ENCODE measurements around the gene SIRT3.
A peak's percentile ranks its signal among the peaks of the same experiment; 100 is the strongest.

Gene SIRT3

DNA sequence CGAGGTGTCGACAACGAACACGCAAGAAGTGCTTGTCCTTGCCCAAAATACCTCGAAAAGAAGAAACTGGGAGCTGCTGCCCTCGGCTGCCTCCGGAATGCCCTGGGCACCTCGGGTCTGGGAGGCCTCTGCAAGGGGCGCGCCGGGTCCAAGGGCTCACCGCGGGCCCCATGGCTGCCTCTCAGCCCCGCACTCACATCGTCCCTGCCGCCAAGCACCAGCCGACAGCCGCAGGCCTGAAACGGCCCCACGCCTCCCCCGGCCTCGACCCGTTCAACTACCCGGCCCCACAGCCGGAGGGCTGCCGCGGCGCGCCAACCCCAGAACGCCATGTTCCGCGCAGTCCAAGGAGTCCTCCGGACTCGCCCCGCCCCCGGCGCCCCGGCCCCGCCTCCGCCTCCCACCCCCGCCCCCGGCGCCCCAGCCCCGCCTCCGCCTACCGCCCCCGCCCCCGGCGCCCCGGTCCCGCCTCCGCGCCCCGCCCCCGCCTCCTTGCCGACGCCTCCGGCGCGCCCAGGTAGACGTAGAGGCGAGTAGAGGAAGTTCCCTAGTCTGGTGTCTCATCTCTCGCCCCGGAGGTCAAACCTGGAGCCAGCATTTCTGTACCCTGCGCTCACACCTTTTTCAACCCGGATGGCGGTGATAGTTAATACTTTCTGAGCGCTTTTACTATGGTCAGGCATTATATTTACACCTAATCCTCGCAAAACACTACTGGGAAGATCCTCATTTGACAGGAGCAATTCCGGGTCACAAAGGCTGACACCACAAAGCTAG lies at the start of gene SIRT3:
SIRT3 (minus strand) TSS at position 346 of the 777 bp plus-strand sequence; CDS start at position 332, 14 bp downstream.
- peak; percentile 49 for DNase-seq

DNA sequence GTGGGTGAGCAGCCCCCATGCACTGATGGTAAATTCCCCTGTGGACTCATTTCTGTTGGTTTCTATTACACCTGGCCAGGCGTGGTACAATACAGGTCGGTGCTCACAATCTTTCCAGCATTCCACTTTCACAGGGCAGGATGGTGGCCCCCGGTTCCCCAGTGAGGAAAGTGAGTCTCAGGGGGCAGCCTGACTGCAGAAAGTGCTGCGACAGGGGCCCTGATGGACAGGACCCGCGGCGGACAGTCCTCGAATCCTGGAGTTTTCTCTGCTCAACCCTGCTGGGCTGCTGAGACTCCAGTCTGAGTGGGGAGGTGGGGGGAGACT lies 49.7 kb upstream of the SIRT3 start:
- no peak for DNase-seq

DNA sequence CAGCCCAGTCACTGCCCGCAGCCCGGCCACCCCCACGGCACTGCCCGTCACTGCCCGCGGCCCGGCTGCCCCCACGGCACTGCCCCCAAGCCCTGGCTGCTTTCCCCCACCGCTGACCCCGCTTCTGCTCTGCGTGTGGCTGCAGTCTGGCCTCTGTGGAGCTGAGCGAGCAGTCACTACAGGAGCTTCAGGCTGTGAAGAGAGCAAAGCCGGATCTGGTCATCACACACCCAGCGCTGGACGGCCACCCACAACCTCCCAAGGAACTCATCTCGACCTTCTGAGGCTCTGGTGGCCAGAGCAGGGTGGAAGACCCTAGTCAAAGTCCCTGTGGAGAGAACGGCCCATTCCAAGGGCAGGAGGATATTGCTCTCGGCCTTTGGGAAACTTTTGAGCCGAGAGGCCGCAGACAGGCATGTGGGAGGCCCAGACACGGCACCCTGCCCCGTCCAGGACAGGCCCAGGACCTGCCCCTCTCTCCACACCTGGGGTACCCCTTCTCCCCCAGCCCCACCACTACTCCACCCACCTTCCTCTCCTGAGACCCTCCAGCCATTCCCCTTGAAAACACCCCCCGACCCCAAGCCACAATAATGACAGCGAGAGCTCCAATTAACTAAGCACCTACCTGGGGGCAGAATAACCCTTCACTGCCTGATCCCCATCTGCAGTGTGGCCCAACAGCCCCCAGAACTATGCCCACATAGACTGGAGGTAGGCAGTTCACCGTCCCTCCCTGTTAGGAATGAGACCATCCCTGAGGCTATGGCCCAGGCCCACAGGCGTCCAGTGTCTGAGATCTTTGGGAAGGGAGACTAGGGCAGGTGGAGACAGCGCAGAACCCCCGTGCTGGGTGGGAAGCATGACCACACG lies 49.1 kb upstream of the SIRT3 start:
- DNase-seq, result no peak

DNA sequence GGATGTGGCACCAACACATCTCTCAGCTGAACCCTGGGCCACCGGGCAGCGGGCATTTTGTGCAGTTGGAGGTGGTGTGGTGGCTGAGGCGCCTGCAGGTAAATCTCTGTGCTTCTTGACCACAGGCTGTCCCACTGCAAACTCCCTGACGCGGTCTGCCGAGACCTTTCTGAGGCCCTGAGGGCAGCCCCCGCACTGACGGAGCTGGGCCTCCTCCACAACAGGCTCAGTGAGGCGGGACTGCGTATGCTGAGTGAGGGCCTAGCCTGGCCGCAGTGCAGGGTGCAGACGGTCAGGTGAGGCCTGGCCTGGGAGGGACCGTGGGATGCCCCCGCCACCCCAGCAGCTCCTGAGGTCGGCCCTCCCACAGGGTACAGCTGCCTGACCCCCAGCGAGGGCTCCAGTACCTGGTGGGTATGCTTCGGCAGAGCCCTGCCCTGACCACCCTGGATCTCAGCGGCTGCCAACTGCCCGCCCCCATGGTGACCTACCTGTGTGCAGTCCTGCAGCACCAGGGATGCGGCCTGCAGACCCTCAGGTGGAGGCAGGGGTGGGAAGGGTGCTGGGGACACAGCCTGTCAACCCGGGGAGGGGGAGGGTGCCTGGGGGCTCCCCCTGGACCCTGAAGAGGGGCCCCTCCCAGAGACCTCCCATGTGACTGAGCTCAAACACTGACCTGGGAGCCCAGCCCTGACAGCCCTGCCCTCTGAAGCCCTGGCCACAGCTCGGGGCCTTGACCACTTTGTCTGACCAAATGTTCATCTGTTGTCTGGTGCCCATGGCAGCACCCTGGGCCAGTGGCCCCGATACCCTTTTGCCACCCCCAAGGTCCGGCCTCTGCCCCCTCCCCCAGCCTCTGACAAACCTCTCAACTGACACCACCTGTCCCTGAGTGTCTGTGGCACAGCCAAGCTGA lies 48.2 kb upstream of the SIRT3 start:
- DNase-seq, result no peak

DNA sequence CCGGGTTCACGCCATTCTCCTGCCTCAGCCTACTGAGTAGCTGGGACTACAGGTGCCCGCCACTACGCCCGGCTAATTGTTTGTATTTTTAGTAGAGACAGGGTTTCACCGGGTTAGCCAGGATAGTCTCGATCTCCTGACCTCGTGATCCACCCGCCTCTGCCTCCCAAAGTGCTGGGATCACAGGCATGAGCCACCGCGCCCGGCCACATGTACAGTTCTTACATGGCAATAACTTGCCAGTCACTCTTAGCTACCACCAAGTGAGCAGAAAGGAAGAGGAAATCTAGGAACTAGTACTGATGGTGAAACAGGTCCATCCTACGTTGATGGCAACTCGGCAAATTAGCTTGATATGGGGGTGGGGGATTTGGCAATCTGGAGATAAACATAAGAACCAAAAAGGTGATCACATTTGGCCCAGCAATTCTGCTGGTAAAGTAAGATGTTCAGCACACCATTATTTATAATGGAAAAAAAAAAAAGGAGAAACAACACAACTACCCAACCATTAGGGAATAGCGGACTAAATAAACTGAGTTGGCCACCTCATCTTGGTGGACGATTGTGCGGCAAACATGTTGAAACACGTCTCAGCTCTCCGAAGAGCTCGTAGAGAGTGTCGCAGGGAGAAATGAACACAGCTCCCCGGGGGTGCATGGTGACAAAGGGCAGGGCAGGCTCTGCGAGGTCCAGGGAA lies 47.4 kb upstream of the SIRT3 start:
- DNase-seq, result no peak

DNA sequence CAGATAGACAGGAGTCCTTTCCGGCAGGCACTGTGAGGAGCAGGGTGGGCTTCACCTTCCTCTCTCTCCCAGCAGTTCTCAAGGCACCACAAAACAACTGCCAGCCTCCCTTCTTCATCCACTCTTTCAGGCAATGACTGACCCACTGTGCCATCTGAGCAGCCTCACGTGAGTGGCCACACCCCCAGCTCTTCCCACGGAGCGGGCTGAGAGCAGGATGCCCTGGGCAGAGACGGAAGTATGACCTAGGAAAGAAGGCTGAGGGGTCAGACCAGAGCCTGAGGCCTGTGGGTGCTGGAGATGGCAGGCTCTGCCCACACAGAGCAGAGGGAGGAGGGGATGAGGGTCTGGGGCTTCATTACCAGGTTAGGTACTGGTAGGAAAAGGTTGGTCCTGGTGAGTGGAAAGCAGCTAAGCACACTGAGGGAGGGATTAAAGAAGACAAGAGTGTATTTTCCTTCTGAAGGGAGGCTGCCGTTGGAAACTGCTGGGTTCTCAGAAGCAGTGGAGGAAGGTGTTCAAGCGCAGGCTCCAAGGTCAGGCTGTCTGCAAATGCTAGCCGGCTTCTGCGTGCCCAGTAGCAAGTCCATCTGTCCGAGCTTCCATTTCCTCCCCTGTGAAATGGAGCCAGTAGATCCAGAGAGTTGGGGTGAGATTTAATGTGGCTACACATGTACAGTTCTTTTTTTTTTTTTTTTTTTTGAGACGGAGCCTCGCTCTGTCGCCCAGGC lies 46.7 kb upstream of the SIRT3 start:
- DNase-seq, result no peak

DNA sequence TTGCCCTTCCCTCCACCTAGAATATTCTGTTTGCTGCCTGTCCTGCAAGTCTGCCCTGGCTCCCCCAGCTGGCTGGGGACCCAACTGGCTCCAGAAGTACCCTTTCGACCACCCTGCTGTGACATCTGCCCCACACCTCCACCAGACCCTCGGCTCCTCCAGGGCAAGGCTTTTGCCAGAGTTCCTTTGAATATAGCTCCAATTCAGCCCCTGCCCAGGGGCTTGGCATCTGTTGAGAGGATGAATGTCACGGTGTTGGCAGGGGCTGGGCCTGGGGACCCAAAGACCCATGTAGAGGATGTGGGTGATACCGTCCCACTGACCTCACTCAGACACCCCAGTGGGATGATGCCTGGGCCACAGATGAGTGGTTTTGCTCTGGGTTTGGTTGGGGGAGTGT lies 46.0 kb upstream of the SIRT3 start:
- no peak for DNase-seq

DNA sequence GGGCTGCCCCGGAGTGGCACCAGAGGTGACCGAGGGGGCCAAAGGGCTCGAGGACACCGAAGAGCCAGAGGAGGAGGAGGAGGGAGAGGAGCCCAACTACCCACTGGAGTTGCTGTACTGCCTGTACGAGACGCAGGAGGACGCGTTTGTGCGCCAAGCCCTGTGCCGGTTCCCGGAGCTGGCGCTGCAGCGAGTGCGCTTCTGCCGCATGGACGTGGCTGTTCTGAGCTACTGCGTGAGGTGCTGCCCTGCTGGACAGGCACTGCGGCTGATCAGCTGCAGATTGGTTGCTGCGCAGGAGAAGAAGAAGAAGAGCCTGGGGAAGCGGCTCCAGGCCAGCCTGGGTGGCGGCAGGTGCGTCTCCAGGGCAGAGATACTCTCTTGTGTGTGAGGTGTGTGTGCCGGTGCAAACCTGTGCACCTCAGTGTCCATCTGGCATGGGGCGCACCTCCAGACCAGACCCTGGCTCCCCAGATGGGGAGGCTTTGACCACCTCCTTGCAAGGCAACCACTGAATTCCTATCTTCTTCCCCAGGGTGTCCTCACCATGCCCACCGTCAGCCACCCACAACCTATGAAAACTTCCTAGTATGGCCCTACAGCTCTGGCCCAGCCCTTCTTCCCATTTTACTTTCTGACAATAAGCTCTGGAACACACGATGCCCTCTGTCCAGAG lies 45.5 kb upstream of the SIRT3 start:
- no peak for DNase-seq

DNA sequence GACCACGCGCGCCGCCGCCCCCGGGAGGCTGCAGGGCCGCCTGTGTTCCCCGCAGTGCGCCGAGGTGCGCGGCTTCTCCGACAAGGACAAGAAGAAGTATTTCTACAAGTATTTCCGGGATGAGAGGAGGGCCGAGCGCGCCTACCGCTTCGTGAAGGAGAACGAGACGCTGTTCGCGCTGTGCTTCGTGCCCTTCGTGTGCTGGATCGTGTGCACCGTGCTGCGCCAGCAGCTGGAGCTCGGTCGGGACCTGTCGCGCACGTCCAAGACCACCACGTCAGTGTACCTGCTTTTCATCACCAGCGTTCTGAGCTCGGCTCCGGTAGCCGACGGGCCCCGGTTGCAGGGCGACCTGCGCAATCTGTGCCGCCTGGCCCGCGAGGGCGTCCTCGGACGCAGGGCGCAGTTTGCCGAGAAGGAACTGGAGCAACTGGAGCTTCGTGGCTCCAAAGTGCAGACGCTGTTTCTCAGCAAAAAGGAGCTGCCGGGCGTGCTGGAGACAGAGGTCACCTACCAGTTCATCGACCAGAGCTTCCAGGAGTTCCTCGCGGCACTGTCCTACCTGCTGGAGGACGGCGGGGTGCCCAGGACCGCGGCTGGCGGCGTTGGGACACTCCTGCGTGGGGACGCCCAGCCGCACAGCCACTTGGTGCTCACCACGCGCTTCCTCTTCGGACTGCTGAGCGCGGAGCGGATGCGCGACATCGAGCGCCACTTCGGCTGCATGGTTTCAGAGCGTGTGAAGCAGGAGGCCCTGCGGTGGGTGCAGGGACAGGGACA lies 44.8 kb upstream of the SIRT3 start:
- DNase-seq, result no peak

DNA sequence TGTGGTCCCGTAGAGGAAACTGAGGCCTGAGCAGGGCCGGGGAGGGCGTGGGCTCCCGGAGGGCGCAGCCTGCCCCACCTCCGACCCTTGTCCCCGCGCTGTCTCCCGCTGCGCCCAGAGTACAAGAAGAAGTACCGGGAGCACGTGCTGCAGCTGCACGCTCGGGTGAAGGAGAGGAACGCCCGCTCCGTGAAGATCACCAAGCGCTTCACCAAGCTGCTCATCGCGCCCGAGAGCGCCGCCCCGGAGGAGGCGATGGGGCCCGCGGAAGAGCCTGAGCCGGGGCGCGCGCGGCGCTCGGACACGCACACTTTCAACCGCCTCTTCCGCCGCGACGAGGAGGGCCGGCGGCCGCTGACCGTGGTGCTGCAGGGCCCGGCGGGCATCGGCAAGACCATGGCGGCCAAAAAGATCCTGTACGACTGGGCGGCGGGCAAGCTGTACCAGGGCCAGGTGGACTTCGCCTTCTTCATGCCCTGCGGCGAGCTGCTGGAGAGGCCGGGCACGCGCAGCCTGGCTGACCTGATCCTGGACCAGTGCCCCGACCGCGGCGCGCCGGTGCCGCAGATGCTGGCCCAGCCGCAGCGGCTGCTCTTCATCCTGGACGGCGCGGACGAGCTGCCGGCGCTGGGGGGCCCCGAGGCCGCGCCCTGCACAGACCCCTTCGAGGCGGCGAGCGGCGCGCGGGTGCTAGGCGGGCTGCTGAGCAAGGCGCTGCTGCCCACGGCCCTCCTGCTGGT lies 44.0 kb upstream of the SIRT3 start:
- DNase-seq, result no peak

DNA sequence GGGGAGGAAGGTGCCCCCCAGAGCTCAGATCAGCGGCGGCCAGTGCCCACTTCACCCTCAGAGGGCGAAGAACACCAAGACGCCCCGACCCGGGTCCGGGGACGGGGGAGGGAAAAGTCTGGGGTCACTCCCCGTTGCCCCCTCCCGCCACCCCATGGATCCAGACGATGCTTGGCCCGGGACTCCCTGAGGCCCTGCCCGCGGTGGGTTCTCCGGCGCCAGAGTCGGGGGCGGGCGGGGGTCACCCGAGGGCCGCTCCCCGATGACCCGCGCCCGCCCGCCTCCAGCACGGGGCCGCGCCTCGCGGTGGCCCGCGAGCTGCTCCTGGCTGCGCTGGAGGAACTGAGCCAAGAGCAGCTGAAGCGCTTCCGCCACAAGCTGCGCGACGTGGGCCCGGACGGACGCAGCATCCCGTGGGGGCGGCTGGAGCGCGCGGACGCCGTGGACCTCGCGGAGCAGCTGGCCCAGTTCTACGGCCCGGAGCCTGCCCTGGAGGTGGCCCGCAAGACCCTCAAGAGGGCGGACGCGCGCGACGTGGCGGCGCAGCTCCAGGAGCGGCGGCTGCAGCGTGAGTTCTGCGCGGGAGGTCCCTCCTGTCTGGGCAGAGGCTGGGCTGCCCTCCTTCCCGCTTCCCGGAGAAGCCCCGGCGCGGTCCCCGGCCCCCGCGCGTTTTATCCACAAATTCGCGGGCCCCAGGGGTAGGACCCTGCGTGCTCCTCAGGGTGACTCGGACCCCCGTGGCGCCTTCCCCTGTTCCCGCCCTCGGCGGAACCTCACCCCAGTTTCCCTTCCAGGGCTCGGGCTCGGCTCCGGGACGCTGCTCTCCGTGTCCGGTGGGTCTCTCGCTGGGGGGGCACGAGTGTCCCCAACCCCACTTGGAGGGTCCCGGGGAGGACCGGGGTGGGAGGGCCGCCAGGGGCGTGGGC lies 43.2 kb upstream of the SIRT3 start:
- DNase-seq, result no peak

DNA sequence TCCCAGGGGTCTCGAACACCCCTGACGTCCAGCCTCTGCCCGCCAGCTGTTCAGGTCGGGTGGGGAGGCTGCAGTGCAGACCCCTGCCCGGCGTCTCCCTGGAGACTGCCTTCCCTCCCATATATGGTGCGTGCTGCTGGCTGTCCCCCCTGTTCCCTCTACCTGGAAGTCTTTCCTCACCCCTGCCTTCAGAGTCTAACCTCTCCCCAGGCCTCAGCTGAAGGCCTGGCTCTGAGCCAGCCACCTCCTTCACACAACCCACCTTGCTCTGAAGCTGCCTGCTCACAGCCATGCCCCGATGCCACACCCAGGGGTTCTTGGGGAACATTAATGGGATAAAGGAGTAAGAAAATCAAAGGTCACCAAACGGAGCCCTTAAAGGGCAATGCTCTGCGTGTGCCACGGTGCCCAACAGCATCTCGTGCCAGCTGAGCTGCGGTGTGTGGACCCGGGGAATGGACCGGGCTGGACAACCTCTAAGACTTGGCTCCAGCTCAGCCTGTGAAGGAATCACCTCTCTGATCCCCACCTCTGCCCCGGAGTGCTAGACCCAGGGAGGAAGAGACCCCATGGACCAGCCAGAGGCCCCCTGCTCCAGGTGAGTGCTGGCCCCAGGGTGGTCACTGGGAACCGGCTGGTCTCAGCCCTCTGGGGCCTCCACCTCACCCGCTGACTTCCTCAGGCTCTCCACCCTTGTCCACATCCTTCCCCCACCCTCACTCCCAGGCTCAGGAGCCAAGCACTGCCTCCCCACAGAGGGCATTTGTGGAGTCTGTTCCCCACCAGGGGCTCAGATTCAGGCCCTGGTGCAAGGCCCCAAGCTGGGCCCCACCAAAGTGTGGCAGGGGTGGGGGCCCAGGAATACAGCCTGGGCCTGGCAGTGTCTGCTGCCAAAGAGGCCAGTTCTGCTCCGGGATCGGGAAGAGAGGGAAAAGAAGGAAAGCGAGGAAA lies 42.1 kb upstream of the SIRT3 start, which contains the start of gene NLRP6:
NLRP6 (plus strand) TSS at position 407 of the 951 bp plus-strand sequence; CDS start at position 570, 163 bp downstream.
- no peak for DNase-seq

DNA sequence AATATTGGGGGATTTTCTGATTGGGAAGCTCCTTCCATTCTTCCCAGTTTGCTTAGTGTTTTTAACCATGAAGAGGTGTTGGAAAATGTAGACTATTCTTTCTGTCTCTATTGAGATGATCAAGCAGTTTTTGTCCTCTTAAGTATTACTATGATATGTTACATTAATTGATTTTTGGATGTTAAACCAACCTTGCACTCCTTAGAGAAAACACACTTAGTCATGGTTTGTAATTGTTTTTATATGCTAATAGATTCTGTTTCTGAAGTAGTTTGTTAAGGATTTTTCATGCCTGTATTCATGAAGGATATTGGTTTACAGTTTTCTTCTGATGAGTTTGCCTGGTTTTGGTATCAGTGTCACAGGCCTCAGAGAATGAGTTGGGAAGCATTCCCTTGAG lies 40.1 kb upstream of the SIRT3 start:
- DNase-seq, result no peak

DNA sequence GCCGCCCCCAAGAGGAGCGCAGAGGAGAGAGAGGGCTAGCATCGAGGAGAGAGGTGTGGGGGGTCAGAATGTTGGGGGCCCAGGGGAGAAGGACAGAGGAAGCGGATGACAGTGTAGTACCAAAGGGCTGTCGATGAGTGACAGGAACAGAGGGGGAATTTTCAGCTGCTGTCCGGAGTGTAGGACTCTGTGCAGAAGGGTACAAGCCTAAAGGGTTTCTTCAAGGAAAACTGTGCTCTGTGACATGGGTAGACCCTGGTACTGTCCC lies 36.7 kb upstream of the SIRT3 start:
- no peak for DNase-seq

DNA sequence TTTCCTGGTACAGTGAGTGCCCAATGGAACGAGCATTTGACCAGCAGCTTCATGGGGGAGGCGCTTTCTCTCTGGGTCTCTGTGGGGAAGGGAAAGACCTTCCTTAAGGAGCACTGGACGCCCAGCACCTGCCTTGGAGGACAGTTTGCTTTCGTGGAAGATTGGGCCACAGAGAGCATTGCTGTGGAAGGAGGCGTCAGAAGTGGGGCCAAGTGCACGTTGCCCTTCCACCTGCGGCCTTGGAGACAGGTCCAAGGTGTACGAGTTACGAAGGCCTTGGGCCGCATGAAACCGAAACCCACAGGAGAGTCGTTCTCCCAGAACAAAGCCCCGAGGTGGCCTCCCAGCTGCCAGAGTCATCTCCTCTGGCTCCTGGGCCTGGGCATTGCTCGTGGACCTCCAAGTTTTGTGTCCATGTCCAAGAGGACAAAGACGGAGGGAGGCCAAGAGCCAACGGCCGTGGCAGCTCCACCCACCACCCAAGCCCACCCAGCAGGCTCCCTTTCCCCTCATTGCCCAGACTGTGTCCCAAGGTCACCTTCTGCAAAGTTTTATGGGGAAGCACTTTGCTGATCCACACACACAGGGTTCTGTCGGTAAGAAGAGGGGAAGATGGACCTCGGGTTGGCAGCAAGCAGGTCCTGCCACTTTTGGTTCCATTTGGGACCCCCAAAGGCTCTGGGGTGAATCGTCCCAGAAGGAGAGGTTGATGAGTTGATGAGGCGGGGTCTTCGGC lies 36.2 kb upstream of the SIRT3 start:
- no peak for DNase-seq

DNA sequence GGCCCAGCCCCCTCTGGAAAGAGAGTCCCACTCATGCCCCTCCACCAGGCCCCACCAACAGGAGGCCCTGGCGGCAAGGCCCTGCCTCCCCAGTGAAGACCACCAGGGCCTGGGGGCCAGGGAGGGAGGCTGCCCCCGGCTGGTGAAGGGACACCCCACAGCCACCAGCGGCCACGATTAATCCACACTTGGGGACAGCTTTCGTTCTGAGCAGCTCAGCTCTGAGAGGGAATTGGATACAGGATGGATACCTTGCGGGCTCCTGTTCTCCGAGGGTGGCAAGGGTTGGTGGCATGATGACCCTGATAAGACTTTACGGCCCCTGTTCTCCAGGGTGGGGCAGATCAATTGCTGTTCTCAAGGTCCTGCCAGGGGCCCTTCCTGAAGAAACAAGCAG lies 35.2 kb upstream of the SIRT3 start:
- no peak for DNase-seq
